Ascending aorta (tissue), 2 donors: ENCODE results near the gene ZBTB12. TPM values are rescaled to one million over a fixed set of nuclear protein-coding genes. Genes with fewer than 3 reads are reported as not detected.
"Not testable (repeated sequence)": the region's sequence is repeated elsewhere in the genome, so short reads cannot be mapped to it uniquely, and the experiment has no call there.

ENCODE experiments used
- DNase-seq, 2 donors: peaks; one replicate each; pipeline ENCODE4 v3.0.0-alpha.2; 2019; ENCODE audit warnings: low spot score in 2 of 2
- H3K27ac ChIP-seq, 2 donors: fragments of 200-600 bp; sonication (generic); one replicate each; pipeline ENCODE4 v1.5.1; 2016 to 2017; ENCODE audit warnings: mild to moderate bottlenecking in 1 of 2
- H3K27me3 ChIP-seq: fragments of 200-600 bp; sonication (generic); one replicate; pipeline ENCODE4 v1.5.1; 2017
- H3K36me3 ChIP-seq, 2 donors: fragments of 200-600 bp; sonication (generic); one replicate each; pipeline ENCODE4 v1.5.1; 2016
- H3K4me1 ChIP-seq, 2 donors: fragments of 200-600 bp; sonication (generic); one replicate each; pipeline ENCODE4 v1.5.1; 2016 to 2017; ENCODE audit warnings: mild to moderate bottlenecking in 1 of 2
- H3K4me3 ChIP-seq, 2 donors: fragments of 200-600 bp; sonication (generic); one replicate each; pipeline ENCODE4 v1.5.1; 2016 to 2017; ENCODE audit warnings: mild to moderate bottlenecking in 1 of 2
- H3K9me3 ChIP-seq, 2 donors: fragments of 200-600 bp; sonication (generic); one replicate each; pipeline ENCODE4 v1.5.1; 2016
- CTCF ChIP-seq, 3 experiments: fragments of 200-600 bp in 2 of 3; fragments of 450-650 bp in 1 of 3; sonication (generic) in 2 of 3; IDR thresholded peaks; one replicate each; pipeline ENCODE4 v1.5.1; 2016 to 2019; ENCODE audit warnings: antibody characterized with exemption in 3 of 3, mild to moderate bottlenecking in 1 of 3, moderate library complexity in 1 of 3
- intact Hi-C: fragments of 100-400 bp; cut with DNase I; formaldehyde crosslinking; loops from one replicate; pipeline ENCODE4 v1.15.1; 2023
- total RNA-seq: library from RNA; depleted of rRNA; stranded (reverse); fragments of >200 nt; gene quantifications from one replicate; pipeline ENCODE4 v1.1.0, GENCODE V29; 2016

Gene ZBTB12
- total RNA-seq, 1 donor from 2014 or later = 7.3 TPM

GRCh38 chr6:31940256-31940664 lies 38.4 kb upstream of the ZBTB12 start:
- TF ChIP-seq CTCF (IDR thresholded peaks at IDR 0.05) = no peak
- intact Hi-C loops = no loop called here
- no peak for DNase-seq

GRCh38 chr6:31935823-31936222 lies 33.9 kb upstream of the ZBTB12 start:
- Histone ChIP-seq H3K4me3 (no peak overlapping the region), H3K36me3 (no peaks in the 10 kb centered on the region), H3K4me1 (no peaks in the 10 kb centered on the region), H3K27ac (no peak overlapping the region), H3K9me3 (no peaks in the 10 kb centered on the region), H3K27me3 (no peaks in the 10 kb centered on the region)
- intact Hi-C loops = no loop called here
- no peak for TF ChIP-seq CTCF (IDR thresholded peaks at IDR 0.05)
- DNase-seq = no peak

More at GRCh38 chr6:31940256-31940664, 38.4 kb upstream of the ZBTB12 start:
- Histone ChIP-seq H3K4me1 (peaks cover 0 to 6% of the 10 kb centered on the region in 2 donors), H3K27me3 (no peaks in the 10 kb centered on the region), H3K4me3 (no peak overlapping the region), H3K9me3 (no peaks in the 10 kb centered on the region), H3K36me3 (no peaks in the 10 kb centered on the region), H3K27ac (no peak overlapping the region)

- intact Hi-C loops = no loop called here
- no peak for DNase-seq
- no peak overlapping the region for H3K4me3 ChIP-seq
Measured at GRCh38 chr6:31935021-31935420, 33.1 kb upstream of the ZBTB12 start.

GRCh38 chr6:31933537-31933936 lies 31.7 kb upstream of the ZBTB12 start:
- TF ChIP-seq CTCF (IDR thresholded peaks at IDR 0.05) = no peak
- H3K4me1 ChIP-seq = no peaks in the 10 kb centered on the region
- no peak overlapping the region for H3K27ac ChIP-seq
- no peaks in the 10 kb centered on the region for H3K36me3 ChIP-seq
- H3K9me3 ChIP-seq = no peaks in the 10 kb centered on the region
- no peak for DNase-seq
- H3K4me3 ChIP-seq = no peak overlapping the region
- no peaks in the 10 kb centered on the region for H3K27me3 ChIP-seq
- intact Hi-C loops = no loop called here

More at GRCh38 chr6:31935021-31935420, 33.1 kb upstream of the ZBTB12 start:
- H3K4me1 ChIP-seq = no peaks in the 10 kb centered on the region
- TF ChIP-seq CTCF (IDR thresholded peaks at IDR 0.05) = no peak
- H3K36me3 ChIP-seq = no peaks in the 10 kb centered on the region
- no peaks in the 10 kb centered on the region for H3K9me3 ChIP-seq
- H3K27me3 ChIP-seq = no peaks in the 10 kb centered on the region
- no peak overlapping the region for H3K27ac ChIP-seq

GRCh38 chr6:31932137-31932536 lies 30.3 kb upstream of the ZBTB12 start:
- H3K36me3 ChIP-seq, H3K4me1 ChIP-seq, H3K27me3 ChIP-seq, H3K27ac ChIP-seq, H3K4me3 ChIP-seq, H3K9me3 ChIP-seq, DNase-seq, intact Hi-C loops: not testable (repeated sequence)

GRCh38 chr6:31930962-31931361 lies 29.1 kb upstream of the ZBTB12 start:
- Histone ChIP-seq H3K9me3 (no peaks in the 10 kb centered on the region), H3K27ac (no peak overlapping the region), H3K4me1 (no peaks in the 10 kb centered on the region), H3K4me3 (no peak overlapping the region), H3K27me3 (no peaks in the 10 kb centered on the region), H3K36me3 (no peaks in the 10 kb centered on the region)
- intact Hi-C loops = no loop called here
- DNase-seq = no peak
- no peak for TF ChIP-seq CTCF (IDR thresholded peaks at IDR 0.05)
